Adrenal gland (tissue), 5 donors: Measurements from ENCODE around the gene SMCHD1.

Experiments used
- POLR2A ChIP-seq, 2 donors: fragments of 450-650 bp; IDR thresholded peaks; one replicate each; pipeline ENCODE4 v1.6.1; 2017; ENCODE audit warnings: antibody characterized with exemption in 2 of 2, mild to moderate bottlenecking in 2 of 2, moderate library complexity in 1 of 2
- TF ChIP-seq, protein P1 (sequence below), 6 experiments: fragments of 450-650 bp in 4 of 6; fragments of 200-600 bp in 2 of 6; sonication (generic) in 1 of 6; IDR thresholded peaks; 1 replicate in 5 of 6; 2 replicates in 1 of 6; pipeline versions ENCODE4 v1.5.1 to v1.8.0; 2016 to 2021; ENCODE audit warnings: antibody characterized with exemption in 6 of 6, mild to moderate bottlenecking in 2 of 6, moderate library complexity in 1 of 6
- donor health status: DM: no; HTN: no; CAD: no.

DNA sequence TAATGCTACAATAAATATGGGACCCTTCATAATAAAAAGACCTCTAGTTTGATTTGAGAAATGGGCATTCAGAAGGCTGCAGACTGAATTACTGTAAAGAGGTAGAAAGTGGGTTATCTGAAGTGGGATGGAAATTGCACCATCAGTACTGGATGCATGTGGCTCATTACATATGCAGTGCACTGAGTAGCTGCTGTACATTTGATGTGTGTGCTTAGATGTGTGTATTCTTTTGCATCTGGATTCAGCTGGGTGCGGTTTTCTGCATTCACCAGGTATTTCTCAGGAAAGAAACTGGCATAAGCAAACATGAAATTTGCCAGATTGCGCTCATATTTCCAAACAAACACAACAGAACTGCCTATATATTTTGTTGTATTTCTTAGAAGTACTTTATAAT lies 45.9 kb upstream of the SMCHD1 start:
- TF ChIP-seq POLR2A (IDR thresholded peaks at IDR 0.05): no peak
- TF ChIP-seq, protein P1, sequence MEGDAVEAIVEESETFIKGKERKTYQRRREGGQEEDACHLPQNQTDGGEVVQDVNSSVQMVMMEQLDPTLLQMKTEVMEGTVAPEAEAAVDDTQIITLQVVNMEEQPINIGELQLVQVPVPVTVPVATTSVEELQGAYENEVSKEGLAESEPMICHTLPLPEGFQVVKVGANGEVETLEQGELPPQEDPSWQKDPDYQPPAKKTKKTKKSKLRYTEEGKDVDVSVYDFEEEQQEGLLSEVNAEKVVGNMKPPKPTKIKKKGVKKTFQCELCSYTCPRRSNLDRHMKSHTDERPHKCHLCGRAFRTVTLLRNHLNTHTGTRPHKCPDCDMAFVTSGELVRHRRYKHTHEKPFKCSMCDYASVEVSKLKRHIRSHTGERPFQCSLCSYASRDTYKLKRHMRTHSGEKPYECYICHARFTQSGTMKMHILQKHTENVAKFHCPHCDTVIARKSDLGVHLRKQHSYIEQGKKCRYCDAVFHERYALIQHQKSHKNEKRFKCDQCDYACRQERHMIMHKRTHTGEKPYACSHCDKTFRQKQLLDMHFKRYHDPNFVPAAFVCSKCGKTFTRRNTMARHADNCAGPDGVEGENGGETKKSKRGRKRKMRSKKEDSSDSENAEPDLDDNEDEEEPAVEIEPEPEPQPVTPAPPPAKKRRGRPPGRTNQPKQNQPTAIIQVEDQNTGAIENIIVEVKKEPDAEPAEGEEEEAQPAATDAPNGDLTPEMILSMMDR (IDR thresholded peaks at IDR 0.05): no peak
